NCI-H2171 (cell line): ENCODE results near the gene ZNF100.
A peak's percentile ranks its signal among the peaks of the same experiment; 100 is the strongest.
"Not testable (repeated sequence)": the region's sequence is repeated elsewhere in the genome, so short reads cannot be mapped to it uniquely, and the experiment has no call there.

Experiments
- DNase-seq: peaks from one replicate; lab custom pipeline; 2025; lab: John Stamatoyannopoulos, UW

ZNF100 gene

DNA sequence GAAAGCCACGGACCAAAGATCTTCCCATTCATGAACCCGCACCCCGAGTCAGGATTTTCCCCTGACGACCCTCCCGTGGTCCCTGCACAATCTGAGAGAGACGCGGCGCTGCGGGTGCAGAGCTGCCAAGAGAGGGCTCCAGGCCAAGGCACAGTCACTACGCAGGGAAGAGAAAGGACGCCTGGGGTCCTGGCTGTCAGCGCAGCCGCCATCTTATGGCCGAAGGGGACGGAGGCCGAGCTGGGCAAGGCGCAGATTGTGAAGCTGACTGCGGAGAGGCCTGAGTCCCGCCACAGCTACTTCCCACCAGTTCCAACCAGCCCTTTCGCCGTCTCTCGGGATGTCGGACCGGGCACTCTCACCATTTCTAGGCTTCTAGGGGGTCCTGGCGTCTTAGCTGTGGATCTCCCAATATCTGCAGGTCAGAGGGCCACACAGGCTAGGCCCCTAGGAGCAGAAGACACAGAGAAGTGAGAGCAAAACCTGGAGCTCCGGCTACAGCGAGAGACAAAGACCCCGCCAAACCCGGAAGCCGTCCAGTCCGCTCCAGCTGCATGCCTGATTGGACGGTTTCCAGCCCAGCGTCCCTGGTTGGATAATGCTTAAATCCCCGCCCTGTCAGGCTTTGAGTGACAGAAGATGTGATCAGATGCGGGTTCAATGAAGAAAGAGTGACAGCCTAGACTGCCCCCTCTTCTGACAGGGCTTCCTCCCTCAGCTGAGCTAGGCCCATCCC is at the start of gene ZNF100:
Gene ZNF100 (minus strand): TSS at position 515 of the 736 bp plus-strand sequence. CDS start 150 bp downstream, at position 365.
- peak; percentile 87 for DNase-seq

DNA sequence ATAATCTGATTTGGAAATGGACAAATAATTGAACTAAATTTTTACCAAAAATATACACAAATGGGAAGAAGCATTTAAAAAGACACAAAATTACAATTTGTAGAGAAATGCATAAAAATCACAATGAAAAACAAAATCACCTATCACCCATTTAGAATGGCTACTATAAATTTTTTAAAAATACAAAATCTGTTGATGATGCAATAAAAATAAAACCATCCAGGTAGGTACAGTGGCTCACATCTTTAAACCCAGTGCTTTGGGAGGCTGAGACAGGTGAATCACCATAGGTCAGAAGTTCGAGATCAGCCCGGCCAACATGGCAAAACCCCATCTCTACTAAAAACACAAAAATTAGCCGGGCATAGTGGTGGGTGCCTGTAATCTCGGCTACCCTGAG is 45.1 kb upstream of the ZNF100 start:
- DNase-seq: no peak

DNA sequence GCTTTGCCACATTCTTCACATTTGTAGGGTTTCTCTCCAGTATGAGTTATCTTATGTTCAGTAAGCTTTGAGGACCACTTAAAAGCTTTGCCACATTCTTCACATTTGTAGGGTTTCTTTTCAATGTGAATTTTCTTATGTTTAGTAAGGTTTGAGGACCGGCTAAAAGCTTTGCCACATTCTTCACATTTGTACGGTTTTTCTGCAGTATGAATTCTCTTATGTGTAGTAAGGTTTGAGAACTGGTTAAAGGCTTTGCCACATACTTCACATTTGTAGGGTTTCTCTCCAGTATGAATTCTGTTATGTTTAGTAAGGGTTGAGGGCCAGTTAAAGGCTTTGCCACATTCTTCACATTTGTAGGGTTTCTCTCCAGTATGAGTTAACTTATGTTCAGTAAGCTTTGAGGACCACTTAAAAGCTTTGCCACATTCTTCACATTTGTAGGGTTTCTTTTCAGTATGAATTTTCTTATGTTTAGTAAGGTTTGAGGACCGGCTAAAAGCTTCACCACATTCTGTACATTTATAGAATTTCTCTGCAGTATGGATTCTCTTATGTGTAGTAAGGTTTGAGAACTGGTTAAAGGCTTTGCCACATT is 41.1 kb upstream of the ZNF100 start:
- DNase-seq: not testable (repeated sequence)

DNA sequence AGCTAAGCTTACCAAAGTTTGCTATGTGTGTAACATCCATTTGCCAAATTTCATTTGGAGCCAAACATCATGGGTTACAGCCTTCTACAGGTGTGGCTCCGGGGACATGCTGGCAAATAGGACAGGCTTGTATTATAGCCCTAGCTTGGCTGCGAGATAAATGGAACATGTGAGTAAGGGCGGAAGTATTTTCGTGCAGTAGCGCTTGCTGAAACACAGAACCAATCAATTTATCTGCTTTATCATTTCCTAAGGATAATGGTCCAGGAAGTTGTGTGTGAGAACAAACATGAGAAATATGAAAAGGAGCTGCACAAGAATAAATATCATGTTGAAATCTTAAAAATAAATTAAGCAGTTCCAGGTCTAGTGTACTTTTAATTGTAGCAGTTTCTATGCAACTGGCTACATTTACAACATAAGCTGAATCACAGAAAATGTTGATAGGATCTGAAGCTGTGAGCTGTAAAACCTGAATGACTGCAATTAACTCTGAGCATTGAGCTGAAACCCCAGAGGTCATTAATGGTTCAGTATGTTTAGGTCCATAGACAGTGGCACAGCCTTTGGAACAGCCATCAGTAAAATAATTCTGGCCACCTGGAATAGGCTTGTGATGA is 22.2 kb upstream of the ZNF100 start:
- no peak for DNase-seq

DNA sequence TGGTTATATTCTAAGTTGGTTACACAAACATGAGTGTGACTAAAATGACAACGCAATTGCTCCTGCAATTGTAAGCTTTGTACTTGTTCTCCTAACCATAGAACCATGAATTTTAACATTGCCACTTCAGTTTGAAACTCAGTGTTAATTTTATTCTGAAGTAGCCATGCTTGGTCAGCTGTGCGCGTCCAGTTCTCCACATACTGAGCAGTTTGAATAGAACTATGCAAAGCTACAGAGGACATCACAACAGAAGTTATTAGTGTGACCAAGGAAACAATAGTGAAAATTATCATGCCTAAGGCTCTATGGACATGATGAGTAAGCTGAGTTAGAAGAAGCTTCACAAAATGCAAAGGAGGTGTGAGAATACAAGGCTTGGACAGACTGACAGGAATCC is 19.6 kb upstream of the ZNF100 start:
- no peak for DNase-seq

DNA sequence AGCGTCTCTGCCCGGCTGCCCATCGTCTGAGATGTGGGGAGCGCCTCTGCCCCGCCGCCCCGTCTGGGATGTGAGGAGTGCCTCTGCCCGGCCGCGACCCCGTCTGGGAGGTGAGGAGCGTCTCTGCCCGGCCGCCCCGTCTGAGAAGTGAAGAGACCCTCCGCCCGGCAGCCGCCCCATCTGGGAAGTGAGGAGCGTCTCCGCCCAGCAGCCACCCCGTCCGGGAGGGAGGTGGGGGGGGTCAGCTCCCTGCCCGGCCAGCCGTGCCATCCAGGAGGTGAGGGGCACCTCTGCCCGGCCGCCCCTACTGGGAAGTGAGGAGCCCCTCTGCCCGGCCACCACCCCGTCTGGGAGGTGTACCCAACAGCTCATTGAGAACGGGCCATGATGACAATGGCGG is 8.4 kb upstream of the ZNF100 start:
- DNase-seq: not testable (repeated sequence)

DNA sequence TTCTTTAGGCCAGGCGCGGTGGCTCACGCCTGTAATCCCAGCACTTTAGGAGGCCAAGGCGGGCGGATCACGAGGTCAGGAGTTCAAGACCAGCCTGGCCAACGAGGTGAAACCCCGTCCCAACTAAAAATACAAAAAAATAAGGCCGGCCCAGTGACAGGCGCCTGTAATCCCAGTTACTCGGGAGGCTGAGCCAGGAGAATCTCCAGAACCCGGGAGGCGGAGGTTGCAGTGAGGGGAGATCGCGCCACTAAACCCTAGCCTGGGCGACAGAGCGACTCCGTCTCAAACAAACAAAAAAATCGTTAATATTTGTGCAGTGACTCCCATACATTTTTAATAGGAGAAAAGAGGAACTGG is 694 bp downstream of the ZNF100 start:
- DNase-seq: not testable (repeated sequence)

DNA sequence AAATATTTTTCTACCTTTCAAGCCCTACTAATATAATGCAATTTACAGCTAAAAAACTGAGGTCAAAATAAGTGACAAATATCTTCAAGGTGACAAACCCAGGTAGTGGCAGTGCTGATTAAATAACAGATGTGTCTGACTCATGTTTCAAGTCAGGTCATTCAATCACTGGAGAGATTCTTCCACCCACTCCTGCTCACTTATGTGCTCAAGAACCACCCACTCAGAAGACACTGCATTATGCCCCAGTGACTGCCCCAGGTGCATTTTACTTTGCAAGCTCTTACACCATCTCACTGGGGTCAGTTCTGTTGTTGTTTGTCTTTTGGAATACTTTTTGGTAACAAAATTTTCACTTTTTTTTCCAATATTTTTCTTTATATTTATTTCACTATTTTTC is 2.2 kb downstream of the ZNF100 start:
- DNase-seq: no peak

DNA sequence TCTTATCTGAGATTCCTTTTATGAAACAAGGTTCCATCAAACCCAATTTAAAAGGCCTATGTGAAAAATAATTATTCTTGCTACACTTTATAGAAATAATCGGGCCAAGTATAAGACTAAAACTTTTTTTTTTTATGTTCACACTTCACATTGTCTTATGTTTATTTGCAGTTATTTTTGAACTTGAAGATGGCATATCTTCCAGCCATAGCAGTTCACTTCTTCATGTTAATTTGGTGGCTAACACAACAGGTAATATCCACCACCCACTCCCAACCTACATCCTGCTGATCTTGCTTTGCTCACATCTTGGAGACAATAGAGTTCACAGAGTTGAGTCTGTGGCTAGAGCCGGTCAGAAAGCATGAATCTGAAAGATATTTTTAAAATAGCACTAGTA is 5.8 kb downstream of the ZNF100 start:
- DNase-seq: not testable (repeated sequence)

DNA sequence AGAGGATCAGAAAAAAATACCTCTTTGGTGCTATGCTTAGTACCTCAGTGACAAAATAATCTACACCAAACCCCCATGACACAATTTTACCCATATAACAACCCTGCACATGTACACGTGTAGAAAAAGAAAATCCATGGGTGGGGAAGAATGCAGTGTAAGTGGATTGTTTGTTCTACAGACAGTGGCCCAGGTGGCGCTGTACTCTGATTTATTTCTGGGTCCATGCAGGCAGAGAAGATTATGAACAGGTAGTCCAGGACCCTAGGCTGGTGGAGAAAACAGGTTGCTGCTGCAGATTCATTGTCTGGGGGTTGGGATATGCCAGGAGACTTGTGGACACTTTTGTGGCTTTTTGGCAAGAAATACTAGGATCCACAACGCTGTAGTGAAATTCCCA is 9.1 kb downstream of the ZNF100 start:
- DNase-seq: no peak

DNA sequence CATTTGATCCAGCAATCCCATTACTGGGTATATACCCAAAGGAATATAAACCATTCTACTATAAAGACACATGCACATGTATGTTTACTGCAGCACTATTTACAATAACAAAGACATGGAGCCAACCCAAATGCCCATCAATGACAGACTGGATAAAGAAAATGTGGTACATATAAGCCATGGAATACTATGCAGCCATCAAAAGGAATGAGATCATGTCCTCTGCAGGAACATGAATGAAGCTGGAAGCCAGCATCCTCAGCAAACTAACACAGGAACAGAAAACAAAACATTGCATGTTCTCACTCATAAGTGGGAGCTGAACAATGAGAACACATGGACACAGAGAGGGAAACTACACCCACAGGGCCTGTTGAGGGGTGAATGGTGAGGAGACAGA is 11.8 kb downstream of the ZNF100 start:
- DNase-seq: not testable (repeated sequence)

DNA sequence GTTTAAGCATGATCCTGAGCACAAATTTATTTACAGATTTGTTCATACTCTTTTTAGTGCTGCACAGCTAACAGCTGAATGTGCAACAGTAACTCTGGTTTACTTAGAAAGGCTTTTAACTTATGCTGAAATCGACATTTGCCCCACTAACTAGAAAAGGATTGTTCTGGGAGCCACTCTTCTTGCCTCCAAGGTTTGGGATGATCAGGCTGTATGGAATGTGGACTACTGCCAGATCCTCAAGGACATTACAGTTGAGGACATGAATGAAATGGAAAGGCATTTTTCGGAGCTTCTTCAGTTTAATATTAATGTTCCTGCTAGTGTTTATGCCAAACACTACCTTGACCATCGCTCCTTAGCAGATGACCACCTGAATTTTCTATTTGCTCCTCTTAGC is 16.0 kb downstream of the ZNF100 start:
- no peak for DNase-seq

DNA sequence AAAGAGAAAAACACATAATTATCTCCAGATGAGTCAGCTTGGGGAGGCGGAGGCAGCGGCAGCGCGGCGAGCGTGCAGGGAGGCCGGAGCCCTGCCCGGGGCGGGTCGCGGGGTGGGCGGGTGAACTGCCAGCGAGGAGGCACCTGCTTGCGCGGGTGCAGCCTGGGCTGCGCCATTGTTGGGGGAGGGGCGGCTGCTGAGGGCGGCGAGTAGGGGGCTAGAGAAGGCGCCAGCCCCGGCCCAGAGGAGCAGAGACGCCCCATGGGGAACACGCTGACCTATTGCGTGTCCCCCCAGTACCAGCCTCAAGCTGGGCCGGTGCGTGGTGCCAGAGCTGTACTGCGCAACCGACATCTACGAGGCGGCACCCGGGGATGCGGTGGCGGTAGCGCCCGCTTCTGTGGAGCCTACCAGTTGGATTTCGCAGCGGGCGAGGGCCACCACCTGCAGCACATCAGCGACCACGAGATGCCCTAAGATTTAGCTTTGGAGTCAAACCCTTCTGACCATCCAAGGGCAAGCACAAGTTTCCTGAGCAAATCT is 16.7 kb downstream of the ZNF100 start:
- no peak for DNase-seq

DNA sequence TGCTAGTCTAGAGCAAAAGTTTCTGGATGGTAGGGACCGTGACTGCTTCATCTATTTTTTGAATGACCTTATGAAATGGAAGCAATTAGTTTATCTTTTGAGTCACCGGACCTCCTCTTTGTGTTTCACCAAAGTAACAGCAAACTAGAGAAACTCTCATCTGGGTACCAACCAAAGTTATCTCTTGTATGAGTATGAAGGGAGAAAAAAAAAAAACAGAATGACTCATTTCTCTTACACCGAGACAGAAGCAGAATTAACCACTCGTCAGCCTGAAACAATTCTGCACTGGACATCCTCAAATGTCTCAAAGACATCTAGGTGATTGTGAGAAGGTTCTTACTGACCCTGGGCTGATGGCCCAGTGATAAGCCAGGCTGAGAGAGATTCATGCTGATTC is 18.3 kb downstream of the ZNF100 start:
- DNase-seq: no peak

DNA sequence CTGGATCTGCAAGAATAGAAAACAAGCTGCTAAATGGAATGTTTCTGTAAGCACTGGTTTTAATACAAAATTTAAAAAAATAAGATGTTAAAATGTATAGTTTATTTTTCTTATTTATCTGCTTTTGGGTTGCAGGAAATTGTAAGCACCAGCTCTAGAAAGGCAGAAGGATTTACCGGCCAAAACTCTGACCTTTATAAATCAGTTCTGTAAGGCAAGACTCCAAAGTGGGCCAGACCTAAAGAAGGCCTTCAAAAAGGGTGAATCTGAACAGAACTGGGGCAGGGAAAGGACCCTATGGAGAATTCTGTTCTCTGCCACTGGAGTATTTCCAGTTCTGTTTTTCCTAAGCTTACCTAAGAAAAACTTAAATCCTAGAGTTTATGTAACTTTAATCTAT is 19.3 kb downstream of the ZNF100 start:
- no peak for DNase-seq

DNA sequence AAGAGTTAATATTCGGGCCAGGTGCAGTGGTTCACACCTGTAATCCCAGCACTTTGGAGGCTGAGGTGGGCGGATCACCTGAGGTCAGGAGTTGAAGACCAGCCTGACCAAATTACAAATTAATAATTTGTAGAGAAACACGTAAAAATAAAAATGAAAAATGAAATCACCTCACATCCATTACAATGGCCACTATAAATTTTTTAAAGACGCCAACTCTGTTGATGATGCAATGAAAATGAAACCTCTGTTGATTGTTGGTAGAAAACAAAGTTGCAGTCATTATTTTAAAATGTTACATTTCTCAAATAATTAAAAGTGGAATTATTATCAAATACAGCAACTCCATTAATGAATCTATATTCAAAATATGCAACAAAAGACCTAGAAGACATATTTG is 26.8 kb downstream of the ZNF100 start:
- DNase-seq: no peak

DNA sequence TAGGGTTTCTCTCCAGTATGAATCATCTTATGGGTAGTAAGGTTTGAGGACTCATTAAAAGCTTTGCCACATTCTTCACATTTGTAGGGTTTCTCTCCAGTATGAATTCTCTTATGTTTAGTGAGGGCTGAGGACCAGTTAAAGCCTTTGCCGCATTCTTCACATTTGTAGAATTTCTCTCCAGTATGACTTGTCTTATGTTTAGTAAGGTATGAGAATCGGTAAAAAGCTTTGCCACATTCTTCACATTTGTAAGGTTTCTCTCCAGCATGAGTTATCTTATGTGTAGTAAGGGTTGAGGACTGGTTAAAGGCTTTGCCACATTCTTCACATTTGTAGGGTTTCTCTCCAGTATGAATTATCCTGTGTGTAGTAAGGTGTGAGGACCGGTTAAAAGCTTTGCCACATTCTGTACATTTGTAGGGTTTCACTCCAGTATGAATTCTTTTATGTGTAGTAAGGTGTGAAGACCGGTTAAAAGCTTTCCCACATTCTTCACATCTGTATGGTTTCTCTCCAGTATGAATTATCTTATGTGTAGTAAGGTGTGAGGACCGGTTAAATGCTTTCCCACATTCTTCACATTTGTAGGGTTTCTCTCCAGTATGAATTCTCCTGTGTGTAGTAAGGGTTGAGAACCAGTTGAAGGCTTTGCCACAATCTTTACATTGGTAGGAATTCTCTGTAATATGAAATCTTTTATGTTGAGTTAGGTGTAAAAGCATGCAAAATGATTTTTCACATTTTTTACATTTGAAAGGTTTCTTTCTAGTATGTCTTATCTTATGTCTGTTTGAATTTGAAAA is 40.2 kb downstream of the ZNF100 start:
- DNase-seq: not testable (repeated sequence)

DNA sequence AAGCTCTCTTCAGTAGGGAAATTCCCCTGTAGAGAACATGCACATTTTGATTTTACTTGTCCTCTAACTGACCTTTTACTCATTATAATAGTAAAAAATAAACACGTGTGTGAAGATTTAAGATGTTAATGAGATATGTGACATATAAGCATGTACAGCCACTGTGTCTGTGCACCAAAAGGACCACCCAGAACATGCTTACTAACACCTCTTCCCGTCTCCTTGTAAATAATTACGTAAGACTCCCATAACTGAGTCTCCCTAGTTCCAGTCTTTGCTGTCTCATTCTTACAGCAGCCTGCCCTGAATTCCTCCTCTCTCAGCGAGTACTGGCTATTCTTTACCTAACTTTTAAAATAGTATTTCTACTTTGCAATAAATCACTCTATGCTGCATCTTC is 53.6 kb downstream of the ZNF100 start:
- no peak for DNase-seq

DNA sequence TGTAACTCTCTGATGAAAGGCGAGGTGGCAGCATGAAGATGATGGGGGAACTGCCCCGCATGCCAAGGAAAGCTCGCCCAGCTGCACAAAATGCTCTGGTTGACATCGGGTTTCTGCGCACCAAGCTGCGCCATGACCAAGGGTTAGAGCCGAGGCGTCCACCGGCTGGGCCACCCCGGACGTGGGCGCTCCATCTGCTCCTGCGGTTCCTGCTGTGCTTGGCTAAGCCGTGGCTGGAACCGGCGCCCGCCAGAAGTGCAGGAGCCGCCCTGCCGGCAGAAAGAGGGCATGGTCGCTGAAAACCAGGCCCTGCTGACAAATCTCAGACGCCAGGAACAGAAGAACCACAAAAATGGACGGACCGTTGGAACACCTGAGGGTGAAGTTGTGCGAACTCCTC is 57.9 kb downstream of the ZNF100 start:
- no peak for DNase-seq

DNA sequence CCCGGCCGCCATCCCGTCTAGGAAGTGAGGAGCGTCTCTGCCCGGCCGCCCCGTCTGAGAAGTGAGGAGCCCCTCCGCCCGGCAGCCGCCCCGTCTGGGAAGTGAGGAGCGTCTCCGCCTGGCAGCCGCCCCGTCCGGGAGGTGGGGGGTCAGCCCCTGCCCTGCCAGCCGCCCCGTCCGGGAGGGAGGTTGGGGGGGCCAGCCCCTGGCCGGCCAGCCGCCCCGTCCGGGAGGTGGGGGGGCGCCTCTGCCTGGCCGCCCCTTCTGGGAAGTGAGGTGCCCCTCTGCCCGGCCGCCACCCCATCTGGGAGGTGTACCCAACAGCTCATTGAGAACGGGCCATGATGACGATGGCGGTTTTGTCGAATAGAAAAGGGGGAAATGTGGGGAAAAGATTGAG is 59.5 kb downstream of the ZNF100 start:
- DNase-seq: not testable (repeated sequence)

DNA sequence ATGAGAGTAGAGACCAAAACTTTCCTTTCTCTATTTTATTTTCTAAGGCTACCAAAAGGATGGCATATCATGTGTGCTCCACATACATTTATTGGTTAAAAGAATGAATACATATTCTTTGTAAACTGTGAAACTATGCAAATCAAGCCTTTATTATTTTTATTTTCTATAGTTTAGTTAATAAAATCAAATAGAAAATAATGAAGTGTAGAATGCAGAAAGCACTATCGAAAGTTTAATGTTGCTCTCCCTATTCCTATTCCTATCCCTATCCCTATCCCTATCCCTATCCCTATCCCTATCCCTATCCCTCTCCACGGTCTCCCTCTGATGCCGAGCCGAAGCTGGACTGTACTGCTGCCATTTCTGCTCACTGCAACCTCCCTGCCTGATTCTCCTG is 60.3 kb downstream of the ZNF100 start:
- no peak for DNase-seq

DNA sequence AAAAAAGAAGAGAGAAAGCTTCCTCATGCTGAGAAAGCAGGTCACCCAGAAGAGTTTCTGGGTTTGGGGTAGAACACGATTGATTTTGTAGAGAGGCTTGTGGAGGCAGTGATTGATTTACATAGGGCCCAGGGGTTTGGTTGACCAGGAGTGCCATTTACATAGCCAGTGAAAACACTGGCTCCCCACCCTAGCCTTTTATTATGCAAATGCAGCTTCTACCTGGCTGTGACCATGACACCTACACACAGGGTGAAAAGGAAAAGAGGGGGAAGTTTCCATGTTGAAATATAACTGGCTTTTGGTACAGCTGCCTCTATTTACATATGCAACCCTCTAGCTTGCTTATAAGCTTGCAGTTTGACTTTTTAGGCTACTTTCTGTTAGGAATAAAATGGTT is 62.0 kb downstream of the ZNF100 start:
- no peak for DNase-seq
